GM21528 (cell line): ENCODE data around the gene STAB2.

Source experiments
- ATAC-seq: cut with Tn5 transposase; IDR thresholded peaks from one replicate; pipeline ENCODE4 v1.9.1; 2021; ENCODE audit warnings: mild to moderate bottlenecking, moderate library complexity; ENCODE audit not compliant: unreplicated experiment, low FRiP score

Gene STAB2

GRCh38 chr12:103772367-103773108, 185.5 kb downstream of the STAB2 start:
- ATAC-seq = no peak

DNA sequence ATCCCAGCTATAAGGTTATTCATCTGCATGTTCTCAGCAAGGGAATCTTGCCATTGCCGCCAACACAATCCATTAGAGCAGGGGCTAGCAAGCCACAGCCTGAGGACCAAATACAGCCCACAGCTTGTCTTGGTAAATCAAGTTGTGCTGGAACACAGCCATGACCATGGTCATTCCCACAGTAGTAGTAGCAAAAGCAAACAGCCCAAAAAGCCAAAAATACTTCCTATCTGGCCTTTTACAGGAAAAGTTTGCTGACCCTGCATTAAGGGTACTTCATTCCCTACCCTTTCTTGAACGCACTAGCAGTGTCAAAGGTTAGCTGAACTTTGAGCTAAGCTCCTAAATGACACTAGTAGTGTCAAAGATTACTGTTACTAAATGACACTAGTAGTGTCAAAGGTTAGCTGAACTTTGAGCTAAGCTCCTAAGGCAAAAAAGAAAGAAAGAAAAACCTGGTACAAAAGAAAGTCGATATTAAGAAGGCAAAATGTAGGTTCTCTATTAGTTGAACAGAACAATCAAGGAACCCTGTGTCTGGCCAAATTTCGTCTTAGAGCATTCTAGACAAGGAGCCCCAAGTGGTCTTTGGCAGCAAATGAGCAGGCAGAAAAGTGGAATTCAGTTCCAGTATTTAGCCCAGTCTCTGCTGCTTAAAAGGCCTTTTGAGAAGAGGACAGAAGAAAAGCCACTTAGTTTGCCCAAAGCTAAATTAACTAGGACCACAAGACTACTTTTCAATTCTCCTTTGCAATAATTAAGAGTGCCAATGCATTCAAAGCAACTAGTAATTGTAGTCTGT, 186.2 kb downstream of the STAB2 start:
- ATAC-seq = no peak

DNA sequence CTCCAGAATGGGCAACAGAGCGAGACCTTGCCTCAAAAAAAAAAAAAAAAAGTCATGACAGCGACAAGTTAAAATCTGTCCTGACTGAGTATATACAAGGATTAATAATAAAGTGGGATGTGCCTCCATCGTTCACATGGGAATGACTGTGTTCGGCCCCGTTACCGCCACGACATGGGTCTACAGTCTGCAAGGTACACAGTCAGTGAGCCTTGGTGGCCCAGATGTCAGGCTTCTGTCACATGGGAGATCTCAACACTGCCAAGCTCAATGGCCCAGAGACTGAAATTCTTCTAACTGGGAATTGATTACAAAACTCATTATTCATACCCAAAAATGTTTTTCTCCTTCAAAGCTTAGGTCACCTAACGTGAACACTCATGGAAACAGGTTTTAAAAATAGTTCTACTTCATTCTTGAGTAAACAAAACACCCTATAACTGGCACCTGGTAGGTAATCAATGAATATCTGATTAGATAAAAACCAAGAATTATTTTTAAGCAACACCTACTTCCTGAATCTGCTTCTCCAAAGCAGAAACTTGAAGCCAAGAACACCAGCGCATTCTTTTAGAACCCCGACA, 188.0 kb downstream of the STAB2 start:
- no peak for ATAC-seq

- no peak for ATAC-seq
Measured at GRCh38 chr12:103778781-103779180, 191.7 kb downstream of the STAB2 start.

DNA sequence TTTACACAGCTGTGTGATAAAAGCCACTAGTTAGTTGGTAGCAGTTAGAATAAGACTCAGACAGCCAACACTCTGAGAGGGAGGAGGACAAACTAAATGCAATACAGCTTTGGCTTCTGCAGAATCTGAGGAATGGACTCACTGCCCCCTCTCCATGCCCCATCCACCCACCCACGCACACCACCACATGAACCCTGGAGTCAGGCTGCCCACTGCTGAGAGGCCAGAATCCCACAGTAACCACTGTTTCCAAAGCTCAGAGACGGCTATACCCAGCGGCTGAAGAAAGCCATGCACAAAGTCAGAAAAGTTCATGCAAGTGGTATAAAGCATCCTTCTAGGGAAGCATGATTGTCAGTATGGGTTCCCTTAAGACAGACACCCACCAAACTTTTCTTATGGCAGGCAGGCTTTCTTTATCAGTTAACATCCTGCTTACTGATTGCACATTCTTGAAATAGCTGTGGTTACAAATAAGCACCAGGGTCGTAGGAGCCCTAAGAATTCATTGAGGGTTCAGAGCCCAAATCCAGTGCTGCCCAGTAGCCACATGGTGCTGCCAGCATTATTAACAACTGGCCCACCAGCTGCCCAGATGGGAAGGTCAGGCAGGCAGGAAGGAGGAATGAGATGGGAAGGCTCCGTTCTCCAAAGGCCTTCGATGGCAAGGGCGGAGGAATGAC, 192.5 kb downstream of the STAB2 start:
- ATAC-seq = no peak

GRCh38 chr12:103780093-103780440, 193.0 kb downstream of the STAB2 start:
- ATAC-seq = no peak

GRCh38 chr12:103780992-103781391, 193.9 kb downstream of the STAB2 start:
- ATAC-seq = no peak

- no peak for ATAC-seq
Measured at GRCh38 chr12:103782399-103782798, 195.3 kb downstream of the STAB2 start.

- no peak for ATAC-seq
Measured at GRCh38 chr12:103783744-103784664, 196.9 kb downstream of the STAB2 start.

- no peak for ATAC-seq
Measured at GRCh38 chr12:103785243-103786031, 198.4 kb downstream of the STAB2 start.

DNA sequence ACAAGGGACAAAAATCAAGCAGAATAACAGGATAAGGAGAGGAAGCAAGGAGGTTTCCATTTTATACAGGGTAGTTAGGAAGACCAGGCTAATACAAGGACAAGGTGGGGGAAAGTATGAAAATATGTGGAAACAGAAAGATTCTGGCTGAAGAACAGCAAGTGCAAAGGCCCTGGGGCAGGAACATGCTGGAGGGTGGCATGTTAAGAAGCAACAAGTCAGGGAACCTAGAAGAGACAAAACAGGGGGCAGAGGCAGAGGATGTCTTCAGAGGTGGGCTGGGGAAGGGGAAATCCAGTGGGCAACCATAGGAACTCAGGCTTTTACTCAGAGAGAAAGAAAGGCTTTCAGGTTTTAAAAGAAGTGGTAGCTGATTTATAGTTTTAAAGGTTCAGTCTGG, 199.1 kb downstream of the STAB2 start:
- ATAC-seq = no peak

DNA sequence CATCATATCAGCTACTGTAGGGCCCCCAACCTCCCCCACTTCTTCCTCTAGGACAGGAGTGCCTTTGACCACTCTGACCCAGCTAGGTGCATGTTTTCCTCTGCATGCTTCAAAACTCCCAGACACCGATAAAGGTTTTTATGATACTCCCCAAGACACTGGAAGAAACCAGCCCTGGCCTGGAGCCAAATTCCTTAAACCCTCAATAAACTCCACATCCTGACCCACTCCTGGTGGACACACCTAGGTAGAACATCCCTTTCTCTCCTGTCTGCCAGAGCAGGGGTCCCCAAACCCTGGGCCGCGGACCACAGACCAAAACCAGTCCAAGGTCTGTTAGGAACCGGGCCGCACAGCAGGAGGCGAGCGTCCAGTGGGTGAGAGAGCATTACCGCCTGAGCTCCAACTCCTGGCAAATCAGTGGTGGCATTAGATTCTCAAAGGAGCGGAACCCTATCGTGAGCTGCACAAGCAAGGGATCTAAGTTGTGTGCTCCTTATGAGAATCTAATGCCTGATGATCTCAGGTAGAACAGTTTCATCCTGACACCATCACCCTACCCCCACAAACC, 204.4 kb downstream of the STAB2 start:
- ATAC-seq = no peak

GRCh38 chr12:103793046-103793445, 206.0 kb downstream of the STAB2 start:
- no peak for ATAC-seq

- ATAC-seq = no peak
Measured at GRCh38 chr12:103793512-103794045, 206.5 kb downstream of the STAB2 start.

DNA sequence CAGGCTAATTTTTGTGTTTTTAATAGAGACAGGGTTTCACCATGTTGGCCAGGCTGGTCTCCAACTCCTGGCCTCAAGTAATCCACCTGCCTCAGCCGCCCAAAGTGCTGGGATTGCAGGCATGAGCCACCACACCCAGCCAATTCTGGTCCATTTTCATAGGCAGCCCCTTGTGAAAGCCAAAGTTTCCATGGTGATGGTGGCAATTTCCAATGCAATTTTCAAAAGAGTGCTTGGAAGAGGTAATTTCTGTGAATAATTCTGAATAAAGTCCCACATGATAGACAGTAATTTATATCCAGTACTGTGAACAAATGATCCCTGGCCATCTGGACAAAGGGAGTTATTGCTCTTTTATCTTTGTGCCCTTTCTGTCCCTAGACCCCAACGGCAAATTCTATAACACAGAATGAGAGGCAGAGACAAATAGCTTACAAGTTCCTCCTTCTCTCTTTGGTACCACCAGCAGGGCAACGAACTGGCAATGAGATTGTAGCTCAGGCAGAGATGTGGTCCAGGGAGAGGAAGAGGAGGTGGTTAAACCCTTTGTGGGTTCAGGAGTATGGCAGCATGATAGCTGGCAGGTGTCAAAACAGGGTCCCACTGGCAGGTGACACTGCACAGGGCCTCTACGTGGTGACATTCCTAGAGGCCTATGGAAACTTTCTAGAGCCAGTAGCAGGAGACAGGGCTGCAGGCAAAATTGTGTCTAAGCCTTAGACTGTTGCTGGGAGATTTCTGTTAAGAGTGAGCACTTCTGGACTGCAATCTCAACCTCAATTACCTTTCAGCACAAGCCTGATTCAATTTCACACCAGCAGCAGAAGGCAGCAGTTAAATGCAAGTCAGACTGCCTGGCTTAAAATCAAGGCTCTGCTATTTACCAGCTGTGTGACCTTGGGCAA, 207.5 kb downstream of the STAB2 start:
- ATAC-seq = no peak

- no peak for ATAC-seq
Measured at GRCh38 chr12:103798586-103798985, 211.5 kb downstream of the STAB2 start.

- ATAC-seq = no peak
Measured at GRCh38 chr12:103799504-103799856, 212.4 kb downstream of the STAB2 start.
